ENCODE results near the gene FSIP1. TPM values are rescaled to one million over a fixed set of nuclear protein-coding genes. Genes with fewer than 3 reads are reported as not detected.

FSIP1 gene
- total RNA-seq, 6 experiments from 2014 or later: 0.07 to 0.74 (median 0.35) TPM; not detected in 1

DNA sequence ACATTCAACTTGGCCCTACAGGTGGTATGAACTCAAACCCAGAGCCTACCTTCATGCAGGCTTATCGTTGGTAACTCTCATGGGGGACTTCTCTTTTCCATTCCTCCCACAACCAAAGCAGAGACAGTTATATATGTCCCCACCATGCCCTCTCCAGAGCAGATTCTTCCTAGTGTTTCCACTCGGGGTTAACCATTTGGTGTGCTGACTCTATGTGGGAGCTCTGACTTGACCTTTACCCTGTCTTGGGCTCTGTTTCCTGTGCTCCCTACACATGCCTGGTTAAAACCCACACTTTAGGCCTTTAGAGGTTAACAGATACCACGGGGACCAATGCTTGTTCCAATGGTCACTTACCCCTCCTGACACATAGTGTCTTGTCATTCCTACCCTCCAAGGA, 80.7 kb downstream of the FSIP1 start:
- H3K27ac ChIP-seq: no peak overlapping the region
- WGBS (ENCODE audit: insufficient coverage, low coverage, low lambda C conversion rate, missing lambda C conversion rate): 70% methylated on average over 2 of the region's 3 CpGs
- intact Hi-C loops (cut with DNase I): no loop called here
- TF ChIP-seq, protein P1, sequence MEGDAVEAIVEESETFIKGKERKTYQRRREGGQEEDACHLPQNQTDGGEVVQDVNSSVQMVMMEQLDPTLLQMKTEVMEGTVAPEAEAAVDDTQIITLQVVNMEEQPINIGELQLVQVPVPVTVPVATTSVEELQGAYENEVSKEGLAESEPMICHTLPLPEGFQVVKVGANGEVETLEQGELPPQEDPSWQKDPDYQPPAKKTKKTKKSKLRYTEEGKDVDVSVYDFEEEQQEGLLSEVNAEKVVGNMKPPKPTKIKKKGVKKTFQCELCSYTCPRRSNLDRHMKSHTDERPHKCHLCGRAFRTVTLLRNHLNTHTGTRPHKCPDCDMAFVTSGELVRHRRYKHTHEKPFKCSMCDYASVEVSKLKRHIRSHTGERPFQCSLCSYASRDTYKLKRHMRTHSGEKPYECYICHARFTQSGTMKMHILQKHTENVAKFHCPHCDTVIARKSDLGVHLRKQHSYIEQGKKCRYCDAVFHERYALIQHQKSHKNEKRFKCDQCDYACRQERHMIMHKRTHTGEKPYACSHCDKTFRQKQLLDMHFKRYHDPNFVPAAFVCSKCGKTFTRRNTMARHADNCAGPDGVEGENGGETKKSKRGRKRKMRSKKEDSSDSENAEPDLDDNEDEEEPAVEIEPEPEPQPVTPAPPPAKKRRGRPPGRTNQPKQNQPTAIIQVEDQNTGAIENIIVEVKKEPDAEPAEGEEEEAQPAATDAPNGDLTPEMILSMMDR (IDR thresholded peaks at IDR 0.05): no peak
- no peak for TF ChIP-seq POLR2A (IDR thresholded peaks at IDR 0.05)
- H3K4me1 ChIP-seq: no peaks in the 10 kb centered on the region
- ATAC-seq (no peak), DNase-seq (no peak)
- no peaks in the 10 kb centered on the region for H3K27me3 ChIP-seq
- H3K36me3 ChIP-seq: no peaks in the 10 kb centered on the region
- no peak overlapping the region for H3K4me3 ChIP-seq
- H3K9me3 ChIP-seq: no peaks in the 10 kb centered on the region

DNA sequence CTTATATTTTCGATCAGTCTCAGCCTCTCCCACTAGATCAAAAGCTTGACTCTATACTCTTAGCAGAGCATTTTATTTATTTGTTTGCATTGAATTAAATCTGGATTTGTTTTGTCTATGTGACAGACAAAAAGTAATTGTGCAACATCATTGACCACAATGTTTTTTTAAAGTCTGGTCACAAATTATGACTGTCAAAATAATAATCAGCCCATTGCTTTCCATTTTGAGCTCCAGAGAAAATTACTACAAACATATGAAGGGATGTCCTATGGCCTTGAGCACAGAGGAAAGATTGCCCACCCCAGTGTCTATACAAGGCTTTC, 82.3 kb downstream of the FSIP1 start:
- Histone ChIP-seq H3K4me1 (no peaks in the 10 kb centered on the region), H3K4me3 (no peak overlapping the region), H3K27me3 (no peaks in the 10 kb centered on the region), H3K27ac (no peak overlapping the region), H3K36me3 (no peaks in the 10 kb centered on the region), H3K9me3 (no peaks in the 10 kb centered on the region)
- no peak for DNase-seq
- TF ChIP-seq, protein P1 (IDR thresholded peaks at IDR 0.05): no peak
- TF ChIP-seq POLR2A (IDR thresholded peaks at IDR 0.05): no peak
- intact Hi-C loops (cut with DNase I): no loop called here
- 93% methylated on average over 1 of the region's 1 CpG for WGBS (ENCODE audit: insufficient coverage, low coverage, low lambda C conversion rate, missing lambda C conversion rate)
- ATAC-seq: no peak

DNA sequence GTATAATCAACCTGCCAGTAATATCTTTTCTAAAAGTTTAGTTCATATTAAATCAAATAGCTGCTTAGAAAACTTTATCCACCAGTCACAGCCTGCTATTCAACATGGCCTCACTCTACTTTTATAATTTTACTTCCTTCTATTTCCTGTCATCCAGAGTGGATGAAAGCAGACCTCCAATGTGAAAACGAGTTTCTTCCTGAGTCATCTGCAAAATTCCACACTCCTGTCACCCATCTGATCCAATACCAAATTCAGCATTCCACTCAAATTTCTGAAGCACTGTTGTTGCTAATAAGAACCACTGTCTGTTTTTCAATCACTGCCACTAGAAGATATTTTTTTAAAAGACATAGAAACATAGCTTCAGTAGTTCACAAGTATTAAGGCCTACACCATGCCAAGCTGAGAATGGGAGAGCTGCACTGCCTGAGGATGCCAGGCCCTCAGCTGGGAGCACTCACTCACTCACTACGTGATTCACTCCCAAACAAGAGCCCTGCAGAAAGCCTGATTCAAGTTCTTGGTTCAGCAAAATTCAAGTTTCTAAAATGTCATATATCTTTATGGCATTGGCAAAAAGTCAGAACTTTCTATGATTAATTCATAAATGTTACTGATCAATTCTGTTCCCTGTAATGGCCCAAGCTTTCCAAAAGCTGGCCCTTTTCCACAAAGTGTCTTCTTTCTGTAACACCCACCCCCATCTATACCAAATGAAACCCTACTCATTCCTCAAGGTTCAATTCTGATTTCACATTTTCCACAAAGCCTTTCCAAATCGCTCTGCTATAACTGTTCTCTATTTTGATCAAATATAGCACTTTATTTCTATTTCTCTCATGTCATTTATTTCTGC, 82.9 kb downstream of the FSIP1 start:
- ATAC-seq (no peak), DNase-seq (no peak)
- no peaks in the 10 kb centered on the region for H3K4me1 ChIP-seq
- WGBS (ENCODE audit: insufficient coverage, low coverage, low lambda C conversion rate, missing lambda C conversion rate): 77% methylated on average over 3 of the region's 3 CpGs
- no peaks in the 10 kb centered on the region for H3K9me3 ChIP-seq
- no peak overlapping the region for H3K27ac ChIP-seq
- H3K27me3 ChIP-seq: no peaks in the 10 kb centered on the region
- no peaks in the 10 kb centered on the region for H3K36me3 ChIP-seq
- H3K4me3 ChIP-seq: no peak overlapping the region
- TF ChIP-seq, protein P1 (IDR thresholded peaks at IDR 0.05): no peak
- no peak for TF ChIP-seq POLR2A (IDR thresholded peaks at IDR 0.05)
- intact Hi-C loops (cut with DNase I): no loop called here

DNA sequence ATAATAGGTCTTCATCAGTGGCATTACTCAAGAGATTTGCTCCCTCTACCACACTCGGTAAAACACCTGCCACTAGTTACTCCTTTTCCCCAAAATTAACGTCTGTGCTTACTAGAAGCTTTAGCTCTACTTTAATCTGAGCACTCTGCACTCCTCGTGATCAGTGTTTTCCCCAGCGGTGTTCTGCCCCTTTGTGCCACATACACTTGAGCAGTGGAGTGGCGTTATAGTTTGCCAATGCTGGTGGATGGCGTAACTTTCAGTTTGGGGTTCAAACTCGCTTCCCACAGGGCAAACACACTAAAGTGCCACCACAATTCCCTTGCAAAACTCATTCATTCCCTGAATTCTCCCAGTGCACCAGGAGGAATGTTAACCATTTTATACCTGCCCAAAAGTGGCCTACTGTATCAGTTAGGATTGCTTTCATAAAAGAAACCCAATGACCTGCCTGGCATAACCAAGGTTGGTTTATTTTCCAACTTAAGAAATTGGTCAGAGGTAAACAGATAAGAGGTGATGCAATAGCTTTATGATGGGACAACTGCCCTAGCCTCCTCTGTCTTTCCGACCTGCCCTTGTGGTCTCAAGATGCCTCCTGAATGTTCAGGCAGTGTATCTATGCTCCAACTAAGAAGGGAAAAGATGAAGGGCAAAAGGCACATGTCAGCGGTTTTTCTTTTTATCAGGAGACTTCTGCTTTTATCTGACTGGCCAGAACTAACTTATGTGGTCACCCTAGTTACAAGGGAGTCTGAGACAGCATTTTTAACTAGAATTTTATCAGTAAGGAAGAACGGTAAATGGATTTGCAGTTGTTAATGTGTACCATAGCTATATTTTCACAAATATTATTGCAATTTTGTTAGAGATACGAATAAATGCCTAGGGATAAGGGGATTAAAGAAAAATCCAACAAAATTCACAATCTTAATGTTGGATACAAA, 83.9 kb downstream of the FSIP1 start:
- WGBS (ENCODE audit: insufficient coverage, low coverage, low lambda C conversion rate, missing lambda C conversion rate): 49% methylated on average over 11 of the region's 11 CpGs
- H3K4me1 ChIP-seq: no peaks in the 10 kb centered on the region
- DNase-seq (peak in 1 of 3 donors; percentile 51), ATAC-seq (peak in 3 of 4 donors; percentile 41 to 59 (median 56))
- H3K4me3 ChIP-seq: no peak overlapping the region
- no peaks in the 10 kb centered on the region for H3K27me3 ChIP-seq
- no peaks in the 10 kb centered on the region for H3K9me3 ChIP-seq
- intact Hi-C loops (cut with DNase I): no loop called here
- no peak overlapping the region for H3K27ac ChIP-seq
- TF ChIP-seq, protein P1 (IDR thresholded peaks at IDR 0.05): no peak
- TF ChIP-seq POLR2A (IDR thresholded peaks at IDR 0.05): no peak
- no peaks in the 10 kb centered on the region for H3K36me3 ChIP-seq
